PFSK-1 (cell line): Measurements from ENCODE around the gene PTPRM.

Experiments
- FOXP2 ChIP-seq: optimal IDR thresholded peaks from 2 replicates; pipeline ENCODE3; 2011; ENCODE audit warnings: borderline replicate concordance, control low read depth, inconsistent platforms; ENCODE audit not compliant: insufficient read depth; ENCODE audit errors: extremely low read length, extremely low read depth
- POLR2AphosphoS5 ChIP-seq: IDR thresholded peaks from 2 replicates; pipeline ENCODE4 v1.6.1; 2012; ENCODE audit warnings: low read depth, mild to moderate bottlenecking, control low read depth, low read length, moderate library complexity
- REST ChIP-seq, 2 experiments: IDR thresholded peaks; 2 replicates each; pipeline versions ENCODE4 v1.6.1 to v1.8.0; 2011 to 2012; ENCODE audit warnings: low read depth in 2 of 2, low read length in 2 of 2, control low read depth in 1 of 2, inconsistent platforms in 1 of 2, mild to moderate bottlenecking in 1 of 2, moderate library complexity in 1 of 2; ENCODE audit not compliant: insufficient read depth in 1 of 2
- SIN3A ChIP-seq: IDR thresholded peaks from 2 replicates; pipeline ENCODE4 v1.6.1; 2012; ENCODE audit warnings: mild to moderate bottlenecking, low read length, moderate library complexity, borderline replicate concordance; ENCODE audit not compliant: insufficient read depth
- TAF1 ChIP-seq: IDR thresholded peaks from 2 replicates; pipeline ENCODE4 v1.6.1; 2012; ENCODE audit warnings: low read length, control low read depth, borderline replicate concordance; ENCODE audit not compliant: insufficient read depth

PTPRM gene

GRCh38 chr18:7600528-7601245 is 33.6 kb downstream of the PTPRM start:
- no peak for TF ChIP-seq REST (IDR thresholded peaks at IDR 0.05; ENCODE audit: insufficient read depth in 1 of 2, low read depth in 2 of 2, low read length in 2 of 2)
- no peak for TF ChIP-seq FOXP2
- no peak for TF ChIP-seq POLR2AphosphoS5
- no peak for TF ChIP-seq SIN3A
- no peak for TF ChIP-seq TAF1

GRCh38 chr18:7601246-7601615 is 34.1 kb downstream of the PTPRM start:
- no peak for TF ChIP-seq FOXP2
- TF ChIP-seq SIN3A = no peak
- TF ChIP-seq REST (IDR thresholded peaks at IDR 0.05; ENCODE audit: insufficient read depth in 1 of 2, low read depth in 2 of 2, low read length in 2 of 2) = no peak
- no peak for TF ChIP-seq TAF1
- no peak for TF ChIP-seq POLR2AphosphoS5

GRCh38 chr18:7601936-7602335 is 34.8 kb downstream of the PTPRM start:
- no peak for TF ChIP-seq REST (IDR thresholded peaks at IDR 0.05; ENCODE audit: insufficient read depth in 1 of 2, low read depth in 2 of 2, low read length in 2 of 2)
- no peak for TF ChIP-seq POLR2AphosphoS5
- no peak for TF ChIP-seq FOXP2
- no peak for TF ChIP-seq TAF1
- TF ChIP-seq SIN3A = no peak

- TF ChIP-seq FOXP2 = no peak
- TF ChIP-seq TAF1 = no peak
- no peak for TF ChIP-seq REST (IDR thresholded peaks at IDR 0.05; ENCODE audit: insufficient read depth in 1 of 2, low read depth in 2 of 2, low read length in 2 of 2)
- TF ChIP-seq SIN3A = no peak
- no peak for TF ChIP-seq POLR2AphosphoS5
These were observed 36.3 kb downstream of the PTPRM start for GRCh38 chr18:7603259-7604000.
